LNCAP (cell line): ENCODE measurements around the gene CCBE1.

Source experiments
- CTCF ChIP-seq: fragments of 450-650 bp; IDR thresholded peaks from 2 replicates; pipeline ENCODE4 v1.5.1; 2017; ENCODE audit warnings: mild to moderate bottlenecking

Gene CCBE1

GRCh38 chr18:59579509-59579908 is 117.7 kb downstream of the CCBE1 start:
- TF ChIP-seq CTCF: no peak

- TF ChIP-seq CTCF: no peak
Measured at GRCh38 chr18:59577386-59577655, 119.9 kb downstream of the CCBE1 start.

GRCh38 chr18:59576541-59577385 is 120.5 kb downstream of the CCBE1 start:
- TF ChIP-seq CTCF: no peak

- no peak for TF ChIP-seq CTCF
Measured at GRCh38 chr18:59575995-59576394, 121.2 kb downstream of the CCBE1 start.

GRCh38 chr18:59573962-59574361 is 123.3 kb downstream of the CCBE1 start:
- TF ChIP-seq CTCF: no peak

GRCh38 chr18:59571902-59572301 is 125.3 kb downstream of the CCBE1 start:
- no peak for TF ChIP-seq CTCF

- TF ChIP-seq CTCF: no peak
Measured at GRCh38 chr18:59570796-59571195, 126.4 kb downstream of the CCBE1 start.
